ENCODE results near the gene RPS15.

DNA sequence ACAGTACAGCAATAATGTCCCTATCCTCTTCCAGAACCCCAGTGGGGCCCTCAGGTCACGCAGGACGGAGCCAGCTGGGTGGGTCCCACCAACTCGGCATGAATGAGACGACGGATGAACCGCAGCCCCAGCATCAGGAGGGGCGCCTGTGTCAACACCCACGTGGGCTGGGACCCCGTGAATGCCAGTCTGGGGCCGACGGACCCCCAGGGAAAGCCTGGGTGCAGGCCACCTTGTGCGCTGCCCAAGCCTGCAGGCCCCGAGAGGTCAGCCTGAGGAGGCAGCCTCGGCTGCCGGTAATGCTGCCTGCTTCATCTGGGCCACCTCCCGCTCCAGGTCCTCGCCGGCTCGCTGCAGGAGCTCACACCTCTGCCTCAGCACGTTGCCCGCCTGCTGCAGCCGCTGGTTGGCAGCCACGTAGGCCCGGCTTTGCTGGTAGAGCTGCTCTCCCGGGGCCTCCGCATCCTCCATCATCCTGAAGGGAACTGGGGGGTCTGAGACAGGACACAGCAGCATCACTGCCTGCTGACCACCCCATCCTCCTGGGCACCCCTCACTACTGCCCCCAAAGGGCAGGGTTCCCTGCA, 36.7 kb downstream of the RPS15 start:
- TF ChIP-seq POLR2A (IDR thresholded peaks at IDR 0.05; ENCODE audit: low read depth): no peak
- TF ChIP-seq, protein P1, sequence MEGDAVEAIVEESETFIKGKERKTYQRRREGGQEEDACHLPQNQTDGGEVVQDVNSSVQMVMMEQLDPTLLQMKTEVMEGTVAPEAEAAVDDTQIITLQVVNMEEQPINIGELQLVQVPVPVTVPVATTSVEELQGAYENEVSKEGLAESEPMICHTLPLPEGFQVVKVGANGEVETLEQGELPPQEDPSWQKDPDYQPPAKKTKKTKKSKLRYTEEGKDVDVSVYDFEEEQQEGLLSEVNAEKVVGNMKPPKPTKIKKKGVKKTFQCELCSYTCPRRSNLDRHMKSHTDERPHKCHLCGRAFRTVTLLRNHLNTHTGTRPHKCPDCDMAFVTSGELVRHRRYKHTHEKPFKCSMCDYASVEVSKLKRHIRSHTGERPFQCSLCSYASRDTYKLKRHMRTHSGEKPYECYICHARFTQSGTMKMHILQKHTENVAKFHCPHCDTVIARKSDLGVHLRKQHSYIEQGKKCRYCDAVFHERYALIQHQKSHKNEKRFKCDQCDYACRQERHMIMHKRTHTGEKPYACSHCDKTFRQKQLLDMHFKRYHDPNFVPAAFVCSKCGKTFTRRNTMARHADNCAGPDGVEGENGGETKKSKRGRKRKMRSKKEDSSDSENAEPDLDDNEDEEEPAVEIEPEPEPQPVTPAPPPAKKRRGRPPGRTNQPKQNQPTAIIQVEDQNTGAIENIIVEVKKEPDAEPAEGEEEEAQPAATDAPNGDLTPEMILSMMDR (IDR thresholded peaks at IDR 0.05): no peak

Data from esophagus muscularis mucosa (tissue), 3 donors.